Adipose tissue (tissue), 3 donors: ENCODE data around the gene ADCY5. TPM values are rescaled to one million over a fixed set of nuclear protein-coding genes. Genes with fewer than 3 reads are reported as not detected.

Source experiments
- H3K27ac ChIP-seq: one replicate; pipeline ENCODE4 v1.5.1; 2013; ENCODE audit warnings: low read depth, low read length
- WGBS, 3 donors: extraction: QIAGEN DNeasy Blood & Tissue Kit; methylation state at CpG; one replicate each; pipeline ENCODE4 v1.1.7; 2013; 5-methylcytosine and 5-hydroxymethylcytosine counted together
- polyA plus RNA-seq, 3 donors: library from polyadenylated mRNA; stranded (reverse); fragments of 200-250 nt; gene quantifications; one replicate each; pipeline ENCODE4 v1.2.3, GENCODE V29; 2013
- donor health status: healthy with polysubstance abuse.
- donor health status: Bipolar disorder and iron deficiency.
- donor health status: healthy.

The ADCY5 gene
- polyA plus RNA-seq, 3 donors, result 6.0 to 76.1 (median 8.0) TPM

DNA sequence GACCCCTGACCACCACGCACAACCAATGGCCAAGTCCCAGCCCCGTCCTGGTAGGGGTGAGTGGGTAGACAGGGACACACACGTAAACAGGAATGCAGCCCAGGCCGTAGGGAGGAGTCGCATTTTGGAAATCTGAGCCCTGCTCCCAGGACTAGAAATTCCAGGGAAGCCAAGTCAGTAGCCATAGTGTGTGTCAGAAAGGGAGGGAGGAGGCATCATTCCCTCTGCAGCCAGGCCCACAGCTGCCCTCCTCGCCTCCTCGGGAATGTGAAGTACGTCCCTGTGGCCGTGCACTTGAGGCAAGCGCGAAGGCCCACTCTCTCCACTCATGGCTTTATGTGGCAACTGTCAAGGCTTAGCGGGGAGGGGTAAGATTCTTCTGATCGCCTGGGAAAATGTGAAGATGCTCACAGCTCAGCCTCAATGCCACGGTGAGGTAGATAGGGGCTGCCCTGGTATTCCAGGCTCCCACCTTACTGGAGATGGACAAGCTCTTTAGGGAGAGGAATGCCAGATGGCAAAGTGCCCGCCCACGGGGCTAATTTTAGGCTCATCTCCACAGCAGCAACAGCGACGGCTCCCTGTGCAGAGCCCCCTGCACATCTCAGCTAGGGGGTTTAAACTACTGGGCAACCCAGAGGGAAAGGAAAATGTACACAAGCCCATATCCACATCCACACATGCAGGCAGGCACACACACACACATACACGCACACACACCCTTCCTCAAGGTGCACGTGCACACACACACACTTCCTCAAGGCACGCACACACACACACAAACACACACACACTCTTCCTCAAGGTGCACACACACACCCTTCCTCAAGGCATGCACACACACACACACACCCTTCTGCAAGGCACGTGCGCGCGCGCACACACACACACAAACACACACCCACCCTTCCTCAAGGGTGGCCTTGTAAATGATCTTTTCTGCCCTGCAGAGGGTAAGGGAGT, 65.5 kb downstream of the ADCY5 start:
- no peak overlapping the region for H3K27ac ChIP-seq

DNA sequence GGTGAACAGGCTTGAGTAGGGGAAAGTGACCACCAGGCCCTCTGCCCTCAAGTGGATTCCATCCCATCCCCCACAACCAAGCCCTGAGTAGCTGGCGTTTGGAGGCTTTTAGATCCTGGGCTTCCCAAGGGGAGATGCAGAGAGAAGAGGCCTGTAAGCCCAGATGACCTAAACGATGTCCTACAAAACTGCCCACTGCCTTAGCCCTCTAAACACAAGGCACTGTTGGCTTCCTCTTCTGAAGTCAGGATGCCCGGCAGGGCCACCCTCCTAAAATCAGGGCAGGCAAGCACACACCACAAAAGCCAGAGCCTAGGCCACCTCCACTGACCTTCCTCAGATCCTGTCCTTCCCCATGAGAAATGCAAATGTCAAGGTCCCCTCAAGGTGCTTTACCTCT, 68.6 kb downstream of the ADCY5 start:
- H3K27ac ChIP-seq, result no peak overlapping the region
- 75 to 79% (median 75%) methylated on average over 3 of the region's 3 CpGs for WGBS, 3 donors

More for the DNA sequence above, 65.5 kb downstream of the ADCY5 start:
- WGBS, 3 donors, result 75 to 84% (median 78%) methylated on average over 26 of the region's 26 CpGs

DNA sequence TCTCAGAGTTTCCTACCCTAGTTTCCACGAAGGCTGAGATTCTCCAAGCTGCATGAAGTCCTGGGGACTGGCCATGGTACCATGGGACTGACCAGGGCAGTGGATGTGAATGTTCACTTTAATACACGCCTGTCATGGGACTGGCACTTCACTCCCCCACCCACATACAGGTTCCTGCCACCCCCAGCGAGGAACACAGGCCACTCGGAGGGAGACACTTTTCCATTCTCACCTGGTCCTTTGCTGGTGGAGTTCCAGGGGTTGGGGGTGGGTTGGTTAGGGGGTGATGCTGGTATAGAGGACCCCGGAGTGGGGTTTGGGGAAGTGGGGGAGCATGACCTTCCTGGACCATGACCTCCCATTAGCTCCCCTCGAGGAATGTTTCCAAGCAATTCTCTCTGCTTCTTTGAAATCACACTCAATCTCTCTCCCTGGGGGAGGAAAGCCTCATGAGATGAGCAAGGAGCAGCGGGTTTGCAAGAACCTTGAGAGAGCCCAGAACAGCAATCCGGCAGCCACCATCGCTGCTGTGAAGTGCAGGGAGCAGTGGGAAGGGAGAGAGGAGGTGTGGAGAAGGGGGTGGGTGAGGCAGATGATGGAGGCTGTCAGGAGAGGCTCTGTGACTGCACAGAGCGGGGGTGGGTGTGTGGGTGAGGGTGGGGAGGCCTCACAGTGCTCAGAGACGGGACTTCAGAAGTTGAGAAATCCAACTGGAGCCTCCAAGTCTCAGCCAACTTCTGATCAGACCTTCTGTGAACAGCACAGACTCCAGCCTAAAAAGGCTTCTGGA, 69.7 kb downstream of the ADCY5 start:
- 83 to 85% (median 84%) methylated on average over 11 of the region's 11 CpGs for WGBS, 3 donors
- H3K27ac ChIP-seq, result no peak overlapping the region

DNA sequence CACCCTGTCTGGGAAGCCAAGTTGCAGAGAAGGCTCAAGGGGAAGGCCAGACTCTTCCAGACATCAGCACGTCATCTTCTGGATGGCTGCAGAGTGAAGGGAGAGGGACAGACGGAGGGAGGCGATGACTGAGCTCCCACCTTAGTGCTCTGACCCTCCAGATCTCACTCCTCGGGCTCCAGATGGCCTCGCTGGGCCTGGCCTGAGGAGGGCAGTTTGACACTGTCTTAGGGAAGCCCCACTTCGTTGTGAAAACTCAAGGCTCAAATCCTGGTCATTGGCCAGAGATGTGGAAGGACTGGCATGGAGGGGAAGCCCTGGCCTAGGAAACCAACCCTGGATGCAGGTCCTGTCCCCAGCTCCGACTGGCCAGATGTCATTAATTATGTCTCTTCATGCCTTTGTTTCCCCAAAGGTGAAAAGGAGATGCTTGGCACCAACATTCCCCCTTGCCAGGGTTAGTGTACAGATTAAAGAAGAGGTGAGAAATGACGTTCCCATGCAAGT, 70.4 kb downstream of the ADCY5 start:
- WGBS, 3 donors, result 83 to 90% (median 84%) methylated on average over 8 of the region's 8 CpGs

DNA sequence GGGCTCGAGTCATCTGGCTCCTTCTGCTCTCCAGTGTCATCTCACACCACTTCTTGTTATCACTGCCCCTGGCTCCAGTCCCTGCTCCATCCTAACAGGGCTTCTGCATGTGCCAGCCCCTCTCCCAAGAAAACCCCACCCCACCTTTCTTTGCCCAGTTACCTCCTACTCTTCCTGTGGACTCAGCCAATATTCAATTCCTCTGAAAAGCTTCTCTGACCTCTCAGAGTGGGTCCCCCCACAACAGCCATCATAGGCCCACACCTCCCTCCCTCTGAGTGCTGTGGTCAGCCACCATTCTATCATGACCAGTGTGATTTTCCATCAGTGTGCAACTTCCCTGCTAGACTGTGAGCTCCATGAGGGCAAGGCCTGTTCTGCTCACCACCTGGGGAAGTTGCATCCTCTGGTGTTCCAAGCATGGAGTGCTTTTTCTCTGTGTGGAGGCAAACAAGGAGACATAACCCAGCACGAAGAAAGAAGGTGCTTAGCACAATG, 71.6 kb downstream of the ADCY5 start:
- WGBS, 3 donors, result 65 to 72% (median 68%) methylated on average over 2 of the region's 2 CpGs
- H3K27ac ChIP-seq, result no peak overlapping the region

More for the DNA sequence above, 70.4 kb downstream of the ADCY5 start:
- H3K27ac ChIP-seq, result no peak overlapping the region

DNA sequence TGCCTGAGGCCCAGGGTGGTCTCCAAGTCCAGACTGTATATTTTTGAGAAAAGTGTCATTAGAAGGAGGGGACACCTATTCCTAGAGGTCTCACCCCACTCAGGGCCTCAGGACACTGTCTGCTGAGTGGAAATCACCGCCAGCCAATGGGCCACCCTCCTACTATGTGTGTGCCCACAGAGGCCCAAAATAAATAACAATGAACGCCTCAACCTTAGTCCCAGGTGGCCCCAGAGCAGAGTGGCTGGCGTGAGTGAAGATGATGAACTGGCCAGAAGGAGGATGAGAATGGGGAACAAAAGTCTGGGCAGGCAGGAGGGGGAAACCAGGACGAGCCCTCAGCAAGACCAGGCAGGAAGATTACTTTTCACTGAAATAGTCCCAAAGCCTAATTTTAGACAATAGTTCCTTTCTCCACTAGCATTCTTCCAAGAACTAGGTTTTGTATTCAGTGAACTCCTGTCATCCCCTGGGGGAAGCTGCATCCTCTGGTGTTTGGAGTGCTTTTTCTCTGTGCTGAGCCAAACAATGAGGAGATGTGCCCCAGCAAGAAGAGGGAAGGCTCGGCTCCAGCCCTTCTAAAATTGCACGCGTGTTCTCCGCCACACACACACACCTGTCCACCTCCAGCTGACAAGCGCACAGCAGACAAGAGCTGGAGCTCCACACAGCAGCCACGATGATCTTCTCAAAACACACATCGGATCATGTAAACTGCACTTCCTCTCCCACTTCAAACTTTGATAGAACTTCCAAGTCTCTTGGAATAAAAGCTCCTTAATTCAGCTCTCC, 72.2 kb downstream of the ADCY5 start:
- 57 to 74% (median 57%) methylated on average over 11 of the region's 11 CpGs for WGBS, 3 donors
- H3K27ac ChIP-seq, result no peak overlapping the region

DNA sequence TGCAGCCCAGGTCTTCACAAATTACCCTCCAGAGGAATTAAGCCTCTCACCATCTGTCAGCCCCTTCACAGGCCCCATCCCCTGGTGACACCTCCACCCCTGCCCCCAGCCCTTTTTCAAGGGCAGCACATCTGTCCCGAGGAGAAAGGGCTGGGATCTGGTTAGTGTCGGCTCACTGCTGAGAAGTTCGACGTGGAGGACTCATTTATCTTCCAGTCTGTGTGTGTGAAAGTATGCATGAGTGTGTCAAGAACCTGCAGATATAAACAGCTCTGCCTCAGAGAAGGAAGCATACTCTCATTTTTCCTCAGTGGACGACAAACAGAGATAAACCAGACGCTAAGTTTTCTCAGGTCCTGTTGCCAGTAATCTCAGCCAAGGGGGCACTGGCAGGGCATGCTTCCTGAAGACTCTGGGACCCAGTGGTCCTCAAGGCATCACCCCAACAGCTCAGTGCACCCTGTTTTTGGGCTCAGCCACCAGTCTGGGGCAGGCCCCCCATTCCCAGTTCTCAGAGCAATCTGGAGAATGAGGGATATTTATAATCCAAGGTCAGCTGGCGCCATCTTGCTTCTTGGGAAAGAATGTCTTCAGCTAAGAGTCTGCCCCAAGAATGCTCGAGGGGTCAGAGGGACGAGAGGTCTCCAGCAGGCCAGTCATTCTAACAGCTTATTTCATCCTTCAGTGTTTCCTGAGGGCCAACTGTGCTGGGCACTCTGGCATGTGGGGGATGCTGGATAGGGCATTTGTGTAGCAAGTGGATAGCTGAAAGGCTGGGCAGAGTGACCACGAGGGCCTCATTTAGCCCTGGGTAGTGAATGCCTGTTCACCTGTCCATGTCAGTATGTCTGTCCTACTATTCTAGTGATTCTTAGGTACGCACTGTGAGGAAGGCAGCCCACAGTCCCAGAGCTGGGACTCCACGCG, 73.6 kb downstream of the ADCY5 start:
- 69 to 80% (median 77%) methylated on average over 13 of the region's 13 CpGs for WGBS, 3 donors
- no peak overlapping the region for H3K27ac ChIP-seq

DNA sequence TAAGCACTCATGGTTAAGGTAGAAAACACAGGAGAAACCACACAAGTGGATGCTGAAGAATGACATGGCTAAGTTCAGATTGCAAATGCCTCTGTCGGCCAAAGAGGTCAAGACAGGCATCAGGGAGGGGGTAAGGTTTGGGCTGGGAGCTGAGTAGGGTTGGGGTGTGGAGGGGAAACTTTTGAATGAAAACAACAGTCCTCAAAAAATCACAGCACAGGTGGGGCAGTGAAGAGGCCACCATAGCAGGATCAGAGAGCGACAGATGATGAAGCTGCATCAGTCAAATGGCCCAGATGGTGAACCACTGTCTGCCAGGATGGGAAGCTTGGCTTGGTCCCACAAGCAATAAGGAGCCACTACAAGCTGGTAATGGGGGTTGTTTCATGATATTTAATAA, 74.9 kb downstream of the ADCY5 start:
- H3K27ac ChIP-seq, result no peak overlapping the region
- 74 to 88% (median 74%) methylated on average over 2 of the region's 2 CpGs for WGBS, 3 donors

DNA sequence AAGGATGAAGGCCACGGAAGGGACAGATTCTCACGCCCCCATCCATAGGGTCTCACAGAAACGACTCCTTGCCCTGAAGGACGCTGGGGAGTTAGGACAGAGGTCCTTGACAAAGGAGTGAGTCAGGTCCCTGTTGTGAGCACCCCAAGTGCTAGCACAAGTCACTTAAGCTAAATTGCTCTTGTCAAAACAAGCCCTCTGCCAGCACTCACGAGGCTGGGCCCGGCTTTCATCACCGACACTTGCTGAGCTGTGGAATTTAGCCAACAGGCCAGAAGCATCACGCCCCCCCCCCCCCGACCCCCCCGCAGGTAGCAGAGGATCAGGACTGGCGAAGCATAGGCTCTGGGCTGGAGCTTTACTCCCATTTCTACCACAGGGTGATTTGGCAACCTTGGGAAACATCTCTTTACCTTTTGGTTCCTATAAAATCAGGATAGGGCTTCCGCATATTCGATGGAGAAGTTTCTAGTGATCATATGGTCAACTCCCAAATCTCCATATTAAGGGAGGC, 75.4 kb downstream of the ADCY5 start:
- 61 to 62% (median 62%) methylated on average over 12 to 13 of the region's 13 CpGs for WGBS, 3 donors
- H3K27ac ChIP-seq, result no peak overlapping the region

DNA sequence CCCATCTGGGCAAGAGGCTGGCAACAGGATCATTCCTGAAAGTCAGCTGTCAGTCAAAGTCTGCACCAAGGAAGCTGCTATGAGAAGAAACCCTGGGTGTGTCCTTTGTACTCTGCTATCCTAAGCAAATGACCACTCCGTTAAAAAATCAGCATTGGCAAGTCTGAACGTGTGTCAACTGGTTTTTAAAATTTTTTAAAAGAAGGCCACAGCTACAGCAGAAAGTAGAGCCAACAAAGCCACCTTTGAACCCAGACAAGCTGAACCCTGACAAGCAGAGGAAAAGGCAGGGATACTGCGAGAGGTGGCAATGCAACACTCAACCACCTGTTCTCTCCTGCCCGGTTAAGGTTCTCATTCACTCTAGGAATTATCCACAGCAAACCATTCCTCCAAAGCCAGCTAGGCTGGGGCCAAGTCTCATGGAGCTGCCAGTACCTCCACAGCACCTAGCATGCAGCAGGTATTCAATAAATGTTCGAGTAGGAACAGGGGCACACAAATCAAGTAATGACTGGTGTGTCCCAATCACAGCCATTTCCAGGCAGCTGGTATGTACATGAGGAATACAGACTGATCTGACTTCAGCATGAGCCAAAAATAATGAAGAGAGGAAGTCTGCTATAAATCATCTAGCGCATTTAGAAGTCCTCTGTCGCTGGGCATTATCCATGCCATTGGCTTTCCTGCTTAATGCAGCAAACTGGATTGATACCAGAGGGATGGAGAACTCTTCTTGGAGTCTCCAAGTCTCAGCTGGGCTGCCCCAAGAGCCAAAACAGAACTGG, 76.0 kb downstream of the ADCY5 start:
- 65 to 68% (median 66%) methylated on average over 7 of the region's 7 CpGs for WGBS, 3 donors
- H3K27ac ChIP-seq, result no peak overlapping the region

DNA sequence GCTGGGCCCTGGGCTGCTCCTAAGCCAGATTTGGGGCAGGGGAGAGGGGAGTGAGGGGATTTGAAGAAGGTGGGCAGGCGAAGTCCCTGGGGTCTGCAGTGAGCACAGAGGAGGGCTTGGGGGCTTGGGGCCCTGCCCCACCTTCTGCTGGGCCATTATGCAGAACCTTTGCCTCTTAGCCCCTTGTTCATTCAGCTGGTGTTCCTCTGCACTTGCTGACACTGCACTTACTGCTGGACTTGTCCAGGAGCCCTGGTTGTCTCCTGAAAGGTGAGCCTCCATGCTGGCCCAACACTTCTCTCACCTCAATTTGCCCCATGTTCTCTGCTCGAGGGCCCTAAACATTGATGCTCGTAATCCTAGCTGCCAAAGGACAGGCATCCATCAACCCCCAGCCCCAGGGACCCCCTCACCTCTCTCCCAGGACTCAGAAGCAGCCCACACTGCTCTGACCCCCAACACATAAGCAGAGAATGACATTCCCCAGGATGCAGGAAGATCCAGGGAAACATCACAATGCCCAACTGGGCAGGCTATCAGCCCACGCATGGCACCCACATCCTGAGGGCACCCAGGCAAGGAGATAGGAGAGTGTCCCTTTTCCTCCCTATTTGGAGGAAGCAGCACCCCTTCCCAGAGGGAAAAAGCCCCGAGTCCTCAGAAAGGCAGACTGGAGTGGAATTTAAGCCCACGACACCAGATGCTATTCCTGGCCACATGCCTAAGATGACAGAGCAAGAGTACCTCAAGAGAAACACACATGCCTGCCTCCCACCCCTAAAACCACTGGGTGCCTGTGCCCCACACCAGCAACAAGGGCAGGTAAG, 76.8 kb downstream of the ADCY5 start:
- 67 to 80% (median 69%) methylated on average over 6 of the region's 6 CpGs for WGBS, 3 donors
- H3K27ac ChIP-seq, result no peak overlapping the region

DNA sequence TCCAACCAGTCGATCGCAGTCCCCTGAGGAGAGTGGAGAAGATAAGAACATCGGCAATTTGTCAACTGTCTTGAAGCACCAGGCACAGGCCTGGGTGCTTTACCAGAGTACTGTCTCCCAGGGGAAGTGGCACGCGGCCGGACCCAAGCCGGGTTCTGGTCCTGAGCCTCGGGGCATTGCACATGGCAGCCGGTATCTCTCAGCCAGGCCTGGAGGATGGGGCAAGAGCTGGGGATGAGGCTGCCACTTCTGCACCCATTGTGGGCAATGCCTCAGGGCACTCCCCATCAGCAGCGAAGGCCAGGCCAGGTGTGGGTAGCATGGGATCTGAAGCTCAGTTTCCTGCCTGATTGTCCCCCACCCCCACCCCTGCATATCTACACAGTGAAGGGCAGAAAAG, 77.5 kb downstream of the ADCY5 start:
- H3K27ac ChIP-seq, result no peak overlapping the region

DNA sequence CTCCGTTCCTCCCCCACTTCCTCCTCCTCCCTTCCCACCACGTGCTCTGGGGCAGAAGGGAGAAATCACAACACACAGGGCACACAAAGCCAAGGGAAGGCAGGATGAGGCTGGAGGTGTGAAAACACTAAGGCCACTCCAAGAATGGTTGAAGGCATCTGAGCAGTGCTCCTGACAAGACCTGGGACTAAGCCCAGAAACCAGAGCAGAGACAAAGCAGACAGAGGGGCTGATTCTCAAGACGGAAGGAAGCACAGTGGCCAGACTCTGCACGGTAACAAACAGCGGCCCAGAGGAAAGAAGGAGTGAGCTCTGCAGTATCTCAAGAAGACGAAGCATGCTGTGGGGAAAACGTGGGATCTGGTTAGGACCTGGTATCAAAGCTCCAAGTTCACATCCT, 78.1 kb downstream of the ADCY5 start:
- 59 to 69% (median 62%) methylated on average over 7 of the region's 7 CpGs for WGBS, 3 donors
- no peak overlapping the region for H3K27ac ChIP-seq

More for the DNA sequence above, 77.5 kb downstream of the ADCY5 start:
- WGBS, 3 donors, result 89 to 90% (median 89%) methylated on average over 10 of the region's 10 CpGs

DNA sequence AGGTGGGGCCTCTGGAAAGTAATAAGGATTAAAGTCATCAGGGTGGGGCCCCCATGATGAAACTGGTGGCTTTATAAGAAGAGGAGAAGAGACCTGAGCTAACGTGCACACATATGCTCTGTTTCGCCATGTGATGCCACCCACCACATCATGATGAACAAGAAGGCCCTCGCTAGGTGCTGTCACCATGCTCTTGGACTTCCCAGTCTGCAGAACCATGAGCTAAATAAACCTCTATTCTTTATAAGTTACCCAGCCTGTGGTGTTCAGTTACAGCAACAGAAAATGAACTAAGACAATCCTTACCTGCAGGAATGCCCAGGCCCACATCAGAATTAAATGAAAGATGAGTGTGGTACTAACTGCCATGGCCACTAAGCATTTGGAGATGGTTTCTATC, 79.8 kb downstream of the ADCY5 start:
- 98 to 99% (median 99%) methylated on average over 3 of the region's 3 CpGs for WGBS, 3 donors
- H3K27ac ChIP-seq, result no peak overlapping the region

DNA sequence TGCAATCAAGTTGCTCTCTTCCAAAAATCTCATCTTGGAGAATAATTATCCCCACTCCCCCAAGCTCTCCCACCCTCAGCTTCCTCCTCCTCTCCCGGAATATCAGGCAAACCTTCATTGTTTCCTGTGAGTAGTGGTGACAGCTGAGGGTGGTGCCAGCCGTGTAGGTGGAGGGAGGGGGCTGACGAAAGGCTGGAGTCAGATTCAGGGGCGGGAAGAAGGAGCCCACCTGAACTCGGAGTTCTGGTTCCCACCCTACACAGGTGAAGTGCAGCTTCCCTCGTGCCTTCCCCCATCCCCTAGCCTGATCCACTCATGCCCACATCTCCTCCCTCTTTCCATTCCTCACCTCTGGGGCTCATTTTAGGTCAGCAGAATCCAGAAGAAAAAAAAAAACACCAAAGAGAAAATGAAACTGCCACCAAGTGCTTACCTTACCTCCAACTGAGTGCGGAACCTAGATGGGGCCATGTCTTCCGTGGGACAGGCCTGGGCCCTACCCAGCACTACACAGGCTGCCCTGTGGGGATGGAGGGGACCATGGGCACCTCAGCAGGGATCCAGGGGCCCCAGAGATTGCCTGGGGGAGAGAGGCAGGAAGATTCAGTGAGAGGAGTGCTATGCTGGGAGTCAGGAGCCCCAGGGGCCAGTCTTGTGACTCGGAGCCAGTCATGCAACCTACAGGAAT, 81.3 kb downstream of the ADCY5 start:
- no peak overlapping the region for H3K27ac ChIP-seq
- 68 to 78% (median 75%) methylated on average over 9 of the region's 9 CpGs for WGBS, 3 donors
